ENCODE data around the gene ANO2.

Gene ANO2

DNA sequence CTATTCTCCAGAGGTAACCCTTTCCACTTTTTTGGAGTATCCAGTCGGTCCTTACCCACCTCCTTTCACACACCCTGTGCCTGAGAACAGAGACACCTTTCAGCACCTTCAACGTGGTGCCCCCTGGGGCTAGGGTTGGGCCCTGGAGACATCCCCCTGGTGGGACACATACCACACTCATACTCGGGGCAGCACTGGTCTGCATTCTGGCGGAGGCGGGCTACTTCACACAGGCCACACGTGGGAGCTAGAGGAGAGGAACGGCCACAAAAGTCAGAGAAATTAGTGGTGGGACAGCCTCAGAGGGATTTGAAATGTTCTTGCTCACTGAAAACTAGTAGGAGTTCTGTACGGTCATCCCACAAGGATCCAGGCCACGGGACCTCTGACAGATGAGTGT is 39.8 kb upstream of the ANO2 start:
- DNase-seq (ENCODE audit: extremely low read depth, low read depth) = no peak
- TF ChIP-seq, protein P1, sequence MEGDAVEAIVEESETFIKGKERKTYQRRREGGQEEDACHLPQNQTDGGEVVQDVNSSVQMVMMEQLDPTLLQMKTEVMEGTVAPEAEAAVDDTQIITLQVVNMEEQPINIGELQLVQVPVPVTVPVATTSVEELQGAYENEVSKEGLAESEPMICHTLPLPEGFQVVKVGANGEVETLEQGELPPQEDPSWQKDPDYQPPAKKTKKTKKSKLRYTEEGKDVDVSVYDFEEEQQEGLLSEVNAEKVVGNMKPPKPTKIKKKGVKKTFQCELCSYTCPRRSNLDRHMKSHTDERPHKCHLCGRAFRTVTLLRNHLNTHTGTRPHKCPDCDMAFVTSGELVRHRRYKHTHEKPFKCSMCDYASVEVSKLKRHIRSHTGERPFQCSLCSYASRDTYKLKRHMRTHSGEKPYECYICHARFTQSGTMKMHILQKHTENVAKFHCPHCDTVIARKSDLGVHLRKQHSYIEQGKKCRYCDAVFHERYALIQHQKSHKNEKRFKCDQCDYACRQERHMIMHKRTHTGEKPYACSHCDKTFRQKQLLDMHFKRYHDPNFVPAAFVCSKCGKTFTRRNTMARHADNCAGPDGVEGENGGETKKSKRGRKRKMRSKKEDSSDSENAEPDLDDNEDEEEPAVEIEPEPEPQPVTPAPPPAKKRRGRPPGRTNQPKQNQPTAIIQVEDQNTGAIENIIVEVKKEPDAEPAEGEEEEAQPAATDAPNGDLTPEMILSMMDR (IDR thresholded peaks at IDR 0.05; ENCODE audit: low read depth, low read length, missing control alignments) = no peak
- no peak overlapping the region for H3K4me3 ChIP-seq (replicated peaks; ENCODE audit: low read depth, low read length)

DNA sequence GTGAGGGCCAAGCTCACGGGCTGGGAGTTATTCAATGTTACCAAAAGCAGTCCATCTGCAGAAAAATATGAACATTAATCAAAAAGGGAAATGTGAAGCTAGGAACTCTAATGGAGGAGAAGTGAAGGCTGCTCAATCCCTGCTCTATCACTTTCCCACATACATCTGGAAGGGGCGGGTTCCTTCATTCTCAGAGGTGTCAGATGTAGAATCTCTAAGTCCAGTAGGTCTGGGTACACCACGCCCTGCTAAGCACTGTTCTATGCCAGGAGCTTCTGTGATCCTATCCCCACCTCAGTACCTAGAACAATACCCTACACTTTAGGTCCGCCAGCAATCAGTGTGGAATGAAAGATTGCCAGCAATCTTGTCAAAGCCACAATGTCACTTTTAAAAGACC is 37.0 kb upstream of the ANO2 start:
- no peak overlapping the region for H3K4me3 ChIP-seq (replicated peaks; ENCODE audit: low read depth, low read length)
- DNase-seq (ENCODE audit: extremely low read depth, low read depth) = no peak
- TF ChIP-seq, protein P1 (IDR thresholded peaks at IDR 0.05; ENCODE audit: low read depth, low read length, missing control alignments) = no peak

DNA sequence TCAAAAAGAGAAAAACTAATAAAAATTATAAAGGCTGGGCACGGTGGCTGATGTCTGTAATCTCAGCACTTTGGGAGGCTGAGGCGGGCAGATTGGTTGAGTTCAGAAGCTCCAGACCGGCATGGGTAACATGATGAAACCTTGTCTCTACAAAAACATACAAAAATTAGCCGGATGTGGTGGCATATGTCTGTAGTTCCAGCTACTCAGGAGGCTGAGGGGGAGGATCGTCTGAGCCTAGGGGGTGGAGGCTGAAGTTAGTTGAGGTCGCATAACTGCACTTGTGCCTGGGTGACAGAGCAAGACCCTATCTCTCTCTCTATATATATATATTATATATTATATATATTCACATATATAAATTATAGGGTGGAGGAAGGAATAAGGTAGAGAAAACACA is 32.5 kb upstream of the ANO2 start:
- no peak overlapping the region for H3K4me3 ChIP-seq (replicated peaks; ENCODE audit: low read depth, low read length)
- DNase-seq (ENCODE audit: extremely low read depth, low read depth) = no peak
- TF ChIP-seq, protein P1 (IDR thresholded peaks at IDR 0.05; ENCODE audit: low read depth, low read length, missing control alignments) = no peak

DNA sequence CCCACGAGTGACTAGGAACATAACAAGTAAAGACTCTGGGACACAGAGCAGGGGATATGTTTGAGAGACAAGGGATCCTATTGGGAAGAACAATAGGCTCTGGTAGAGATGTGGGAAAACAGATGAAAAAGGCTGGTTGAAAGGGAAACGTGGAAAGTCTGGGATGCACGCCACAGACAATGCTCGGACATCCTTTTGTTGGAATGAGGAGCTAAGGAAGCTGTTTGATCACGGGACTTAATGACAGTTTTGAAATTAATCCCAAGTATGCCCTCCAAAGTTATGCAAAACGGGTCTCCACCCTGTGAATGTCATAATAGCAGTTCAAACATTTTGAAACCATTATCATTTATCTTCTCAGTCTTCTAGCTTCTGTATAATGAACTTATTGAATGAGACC is 31.7 kb upstream of the ANO2 start:
- TF ChIP-seq, protein P1 (IDR thresholded peaks at IDR 0.05; ENCODE audit: low read depth, low read length, missing control alignments) = no peak
- H3K4me3 ChIP-seq (replicated peaks; ENCODE audit: low read depth, low read length) = no peak overlapping the region
- DNase-seq (ENCODE audit: extremely low read depth, low read depth) = no peak

DNA sequence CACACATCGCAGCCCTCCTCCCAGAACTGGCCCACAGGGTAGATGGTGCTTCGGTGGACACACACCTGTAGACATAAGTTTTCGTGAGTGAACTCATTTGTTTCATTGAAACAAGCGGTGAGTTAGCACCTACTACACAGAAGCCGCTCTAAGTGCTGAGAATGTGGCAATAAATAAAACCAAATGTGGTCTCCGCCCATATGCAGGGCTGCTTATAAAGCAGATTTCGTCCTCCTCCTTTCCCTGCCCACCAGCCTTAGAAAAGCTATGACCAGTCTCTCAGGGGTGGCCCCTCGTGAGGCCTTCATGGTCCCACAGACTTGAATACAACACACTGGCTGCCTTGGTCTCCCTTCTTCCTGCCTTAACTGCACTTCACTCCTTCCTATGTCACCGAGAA is 31.1 kb upstream of the ANO2 start:
- DNase-seq (ENCODE audit: extremely low read depth, low read depth) = no peak
- no peak overlapping the region for H3K4me3 ChIP-seq (replicated peaks; ENCODE audit: low read depth, low read length)
- TF ChIP-seq, protein P1 (IDR thresholded peaks at IDR 0.05; ENCODE audit: low read depth, low read length, missing control alignments) = no peak

DNA sequence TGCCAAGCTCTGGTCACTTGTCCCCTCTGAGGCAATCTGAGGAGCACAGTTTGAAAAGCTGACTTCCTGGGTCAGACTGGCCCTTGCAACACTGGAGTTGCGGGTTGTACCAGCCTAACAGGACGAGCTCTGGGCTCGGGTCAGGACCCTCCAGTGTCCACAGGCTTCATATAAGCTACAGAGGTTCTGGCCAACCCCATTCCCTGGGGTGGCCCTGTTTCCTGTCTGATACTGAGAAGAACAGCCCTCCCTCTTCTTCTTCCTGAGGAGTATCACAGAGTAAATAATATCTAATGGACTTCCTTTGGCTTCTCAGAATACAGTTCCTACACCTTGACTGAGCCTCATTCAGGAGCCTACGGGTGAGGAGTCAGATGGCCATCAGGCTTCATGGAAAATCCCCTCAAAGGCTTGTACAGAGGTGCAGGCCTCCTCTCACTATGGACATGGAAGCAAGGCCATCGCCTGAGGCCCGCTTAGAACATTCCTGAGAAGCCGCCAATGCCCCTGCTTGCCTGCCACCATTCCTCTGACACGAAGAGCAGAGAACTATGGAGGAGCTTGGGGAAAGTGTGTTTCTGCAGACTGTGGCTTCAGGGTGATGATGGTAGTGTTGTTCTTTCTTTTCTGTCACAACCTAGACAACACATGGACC is 28.5 kb upstream of the ANO2 start:
- TF ChIP-seq, protein P1 (IDR thresholded peaks at IDR 0.05; ENCODE audit: low read depth, low read length, missing control alignments) = no peak
- H3K4me3 ChIP-seq (replicated peaks; ENCODE audit: low read depth, low read length) = no peak overlapping the region
- DNase-seq (ENCODE audit: extremely low read depth, low read depth) = no peak

DNA sequence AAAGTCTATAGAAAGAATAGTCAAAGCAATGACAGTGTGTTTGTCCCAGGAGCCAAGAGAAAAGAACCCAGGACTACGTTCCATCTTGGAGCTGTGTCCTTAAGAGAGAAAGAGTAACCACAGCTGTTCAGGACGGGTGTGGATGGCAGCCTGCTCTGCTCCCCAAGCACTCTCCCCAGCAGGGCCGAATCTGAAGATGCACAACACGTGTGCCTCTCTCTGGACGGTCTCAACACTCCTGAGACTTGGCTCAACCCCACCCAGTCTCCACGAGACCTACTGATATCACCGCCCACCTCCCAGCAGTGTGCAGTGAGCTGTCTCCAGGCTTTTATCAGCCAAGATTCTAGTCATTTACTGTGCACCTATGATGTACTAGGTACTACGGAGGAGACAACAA is 27.3 kb upstream of the ANO2 start:
- DNase-seq (ENCODE audit: extremely low read depth, low read depth) = no peak
- no peak overlapping the region for H3K4me3 ChIP-seq (replicated peaks; ENCODE audit: low read depth, low read length)
- TF ChIP-seq, protein P1 (IDR thresholded peaks at IDR 0.05; ENCODE audit: low read depth, low read length, missing control alignments) = no peak
